Skeletal muscle tissue (tissue), 4 donors: ENCODE data around the gene CATSPER4. TPM values are rescaled to one million over a fixed set of nuclear protein-coding genes. Genes with fewer than 3 reads are reported as not detected.

Experiments used
- H3K27ac ChIP-seq: one replicate; pipeline ENCODE4 v1.7.0; 2013; ENCODE audit warnings: mild to moderate bottlenecking, low read depth, low read length, inconsistent platforms
- H3K27me3 ChIP-seq, 3 donors: one replicate each; pipeline ENCODE4 v1.7.0; 2013; ENCODE audit warnings: low read length in 3 of 3; ENCODE audit not compliant: control insufficient read depth in 3 of 3, insufficient read depth in 3 of 3
- H3K36me3 ChIP-seq, 3 donors: one replicate each; pipeline ENCODE4 v1.7.0; 2013; ENCODE audit warnings: low read length in 3 of 3; ENCODE audit not compliant: control insufficient read depth in 3 of 3, insufficient read depth in 3 of 3
- H3K4me1 ChIP-seq, 3 donors: one replicate each; pipeline ENCODE4 v1.7.0; 2013; ENCODE audit warnings: low read length in 3 of 3, mild to moderate bottlenecking in 3 of 3; ENCODE audit not compliant: control insufficient read depth in 3 of 3, insufficient read depth in 3 of 3
- H3K4me3 ChIP-seq, 3 donors: one replicate each; pipeline ENCODE4 v1.7.0; 2013; ENCODE audit warnings: low read length in 3 of 3
- H3K9ac ChIP-seq, 3 donors: one replicate each; pipeline ENCODE4 v1.7.0; 2013; ENCODE audit warnings: low read length in 3 of 3, mild to moderate bottlenecking in 3 of 3, moderate library complexity in 2 of 3, low read depth in 1 of 3
- H3K9me3 ChIP-seq, 3 donors: one replicate each; pipeline ENCODE4 v1.7.0; 2013; ENCODE audit warnings: low read length in 3 of 3; ENCODE audit not compliant: control insufficient read depth in 3 of 3
- total RNA-seq: library from RNA; depleted of rRNA; stranded (reverse); fragments of >200 nt; gene quantifications from one replicate; pipeline ENCODE4 v1.2.3, GENCODE V29; 2014
- donor health status: Osteomylitis.

Gene CATSPER4
- total RNA-seq, 1 donor from 2014 or later, result not detected

DNA sequence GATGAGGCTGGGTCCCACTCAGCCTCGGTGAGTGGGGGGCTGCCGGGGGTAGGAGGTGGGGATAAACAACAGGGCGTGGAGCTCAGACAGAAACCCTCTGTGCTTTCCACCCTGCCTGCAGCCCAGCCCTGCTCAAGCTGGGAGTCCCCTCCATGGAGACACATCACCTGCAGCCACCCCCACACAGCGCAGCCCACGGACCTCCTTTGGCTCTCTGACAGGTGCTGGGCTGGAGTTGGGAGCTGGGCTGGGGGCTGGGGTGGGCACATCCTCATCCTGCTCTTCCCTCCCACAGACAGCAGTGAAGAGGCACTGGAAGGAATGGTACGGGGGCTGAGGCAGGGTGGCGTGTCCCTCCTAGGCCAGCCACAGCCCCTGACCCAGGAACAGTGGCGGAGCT is 1.9 kb upstream of the CATSPER4 start:
- no peak overlapping the region for H3K4me3 ChIP-seq
- peaks cover 28 to 31% (median 29%) of the 10 kb centered on the region in 3 donors for H3K36me3 ChIP-seq
- H3K9me3 ChIP-seq, result no peaks in the 10 kb centered on the region
- no peaks in the 10 kb centered on the region for H3K27me3 ChIP-seq
- H3K9ac ChIP-seq, result no peak overlapping the region
- H3K27ac ChIP-seq, result no peak overlapping the region
- peaks cover 1 to 10% (median 2%) of the 10 kb centered on the region in 3 donors for H3K4me1 ChIP-seq

DNA sequence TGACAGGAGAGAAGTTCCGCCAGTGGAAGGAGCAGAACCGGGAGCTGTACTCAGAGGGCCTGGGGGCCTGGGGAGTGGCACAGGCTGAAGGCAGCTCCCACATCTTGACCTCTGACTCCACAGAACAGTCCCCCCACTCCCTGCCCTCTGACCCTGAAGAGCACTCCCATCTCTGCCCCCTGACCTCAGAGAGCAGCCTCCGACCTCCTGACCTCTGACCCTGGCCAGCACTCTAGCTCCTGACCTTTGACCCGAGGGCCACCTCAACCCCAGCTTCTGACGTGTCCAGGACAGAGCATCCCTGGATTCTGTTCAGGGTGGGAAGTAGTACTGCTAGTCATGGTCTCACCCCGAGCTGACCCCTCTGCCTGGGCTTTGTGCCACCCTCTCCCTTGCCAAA is 1.1 kb upstream of the CATSPER4 start:
- Histone ChIP-seq H3K4me1 (peaks cover 0 to 4% (median 2%) of the 10 kb centered on the region in 3 donors), H3K27ac (no peak overlapping the region), H3K9me3 (no peaks in the 10 kb centered on the region), H3K4me3 (no peak overlapping the region), H3K36me3 (peaks cover 28 to 31% (median 29%) of the 10 kb centered on the region in 3 donors), H3K27me3 (no peaks in the 10 kb centered on the region), H3K9ac (no peak overlapping the region)

GRCh38 chr1:26189751-26190275 is 589 bp upstream of the CATSPER4 start:
- Histone ChIP-seq H3K9ac (no peak overlapping the region), H3K9me3 (no peaks in the 10 kb centered on the region), H3K4me3 (no peak overlapping the region), H3K27ac (no peak overlapping the region), H3K4me1 (peaks cover 0 to 4% (median 2%) of the 10 kb centered on the region in 3 donors), H3K36me3 (peaks cover 28 to 29% (median 29%) of the 10 kb centered on the region in 3 donors), H3K27me3 (no peaks in the 10 kb centered on the region)

- H3K27me3 ChIP-seq, result no peaks in the 10 kb centered on the region
- H3K9ac ChIP-seq, result no peak overlapping the region
- no peak overlapping the region for H3K27ac ChIP-seq
- no peaks in the 10 kb centered on the region for H3K9me3 ChIP-seq
- peaks cover 21 to 24% (median 23%) of the 10 kb centered on the region in 3 donors for H3K36me3 ChIP-seq
- H3K4me3 ChIP-seq, result no peak overlapping the region
- H3K4me1 ChIP-seq, result peaks cover 0 to 2% (median 0%) of the 10 kb centered on the region in 3 donors
Measured at GRCh38 chr1:26191739-26192138, 1.3 kb downstream of the CATSPER4 start.

DNA sequence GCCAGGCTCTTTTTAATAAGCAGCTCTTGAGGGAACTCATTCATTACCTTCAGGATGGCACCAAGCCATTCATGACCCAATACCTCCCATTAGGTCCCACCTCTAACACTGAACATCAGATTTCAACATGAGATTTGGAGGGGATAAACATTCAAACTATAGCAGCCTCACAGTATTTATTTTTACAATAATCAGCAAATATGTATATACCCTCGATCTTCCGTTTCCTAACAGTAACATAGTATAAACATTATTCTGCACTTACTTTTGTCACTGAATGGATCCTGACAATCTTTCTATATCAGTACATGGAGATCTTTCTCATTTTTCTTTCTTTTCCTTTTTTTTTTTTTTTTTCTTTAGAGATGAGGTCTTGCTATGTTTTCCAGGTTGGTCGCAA is 5.4 kb downstream of the CATSPER4 start:
- H3K4me1 ChIP-seq, result no peaks in the 10 kb centered on the region
- no peaks in the 10 kb centered on the region for H3K9me3 ChIP-seq
- no peak overlapping the region for H3K27ac ChIP-seq
- no peaks in the 10 kb centered on the region for H3K36me3 ChIP-seq
- H3K4me3 ChIP-seq, result no peak overlapping the region
- H3K27me3 ChIP-seq, result no peaks in the 10 kb centered on the region
- no peak overlapping the region for H3K9ac ChIP-seq

DNA sequence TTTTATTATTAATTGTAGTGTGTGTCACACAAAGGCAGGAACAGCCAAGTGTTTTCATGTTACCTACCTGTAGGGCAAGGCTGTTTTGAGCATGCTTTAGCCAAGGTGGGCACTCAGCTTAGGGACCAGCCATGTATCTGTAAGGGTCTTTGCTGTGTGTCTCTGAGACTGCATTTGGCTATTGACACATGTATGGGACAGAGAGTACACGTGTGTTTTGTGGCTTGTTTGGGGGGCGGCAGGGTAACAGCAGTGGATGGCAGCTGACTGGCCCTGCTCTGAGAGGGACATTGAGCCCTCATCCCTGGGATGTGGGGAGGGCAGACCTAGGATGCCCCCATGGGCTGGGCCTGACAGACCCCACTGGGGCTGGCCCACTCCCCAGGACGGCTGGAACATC is 6.9 kb downstream of the CATSPER4 start:
- H3K4me1 ChIP-seq, result peaks cover 0 to 4% (median 3%) of the 10 kb centered on the region in 3 donors
- no peak overlapping the region for H3K4me3 ChIP-seq
- no peak overlapping the region for H3K27ac ChIP-seq
- H3K36me3 ChIP-seq, result no peaks in the 10 kb centered on the region
- peaks cover 0 to 2% (median 0%) of the 10 kb centered on the region in 3 donors for H3K27me3 ChIP-seq
- no peaks in the 10 kb centered on the region for H3K9me3 ChIP-seq
- no peak overlapping the region for H3K9ac ChIP-seq

GRCh38 chr1:26197813-26198212 is 7.4 kb downstream of the CATSPER4 start:
- Histone ChIP-seq H3K9me3 (no peaks in the 10 kb centered on the region), H3K36me3 (no peaks in the 10 kb centered on the region), H3K27ac (no peak overlapping the region)

DNA sequence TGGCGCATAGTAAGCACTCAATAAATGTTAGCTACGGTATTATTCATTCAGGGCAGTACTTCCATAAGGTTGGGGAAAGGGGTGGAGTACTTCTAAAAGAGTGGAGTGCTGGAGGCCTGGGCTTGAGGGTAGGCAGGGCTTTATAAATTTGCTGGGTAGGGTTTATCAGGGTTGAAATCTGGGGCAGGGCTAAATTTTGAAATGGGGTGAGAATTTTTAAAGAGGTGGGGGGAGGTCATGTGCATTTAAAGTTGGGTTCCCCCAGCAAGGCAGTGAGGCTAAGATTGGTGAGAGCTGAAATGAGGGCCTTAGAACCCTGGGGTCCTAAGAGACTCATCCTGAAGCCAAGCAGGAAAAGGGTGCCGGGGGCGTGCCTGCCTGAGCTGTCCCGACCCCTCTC is 10.0 kb downstream of the CATSPER4 start:
- no peak overlapping the region for H3K4me3 ChIP-seq
- no peak overlapping the region for H3K9ac ChIP-seq
- H3K9me3 ChIP-seq, result no peaks in the 10 kb centered on the region
- H3K27ac ChIP-seq, result no peak overlapping the region
- H3K36me3 ChIP-seq, result no peaks in the 10 kb centered on the region
- H3K4me1 ChIP-seq, result peaks cover 0 to 4% (median 3%) of the 10 kb centered on the region in 3 donors
- H3K27me3 ChIP-seq, result peaks cover 0 to 2% (median 0%) of the 10 kb centered on the region in 3 donors

More at GRCh38 chr1:26197813-26198212, 7.4 kb downstream of the CATSPER4 start:
- Histone ChIP-seq H3K9ac (no peak overlapping the region), H3K27me3 (peaks cover 0 to 2% (median 0%) of the 10 kb centered on the region in 3 donors), H3K4me3 (no peak overlapping the region), H3K4me1 (peaks cover 0 to 4% (median 3%) of the 10 kb centered on the region in 3 donors)

DNA sequence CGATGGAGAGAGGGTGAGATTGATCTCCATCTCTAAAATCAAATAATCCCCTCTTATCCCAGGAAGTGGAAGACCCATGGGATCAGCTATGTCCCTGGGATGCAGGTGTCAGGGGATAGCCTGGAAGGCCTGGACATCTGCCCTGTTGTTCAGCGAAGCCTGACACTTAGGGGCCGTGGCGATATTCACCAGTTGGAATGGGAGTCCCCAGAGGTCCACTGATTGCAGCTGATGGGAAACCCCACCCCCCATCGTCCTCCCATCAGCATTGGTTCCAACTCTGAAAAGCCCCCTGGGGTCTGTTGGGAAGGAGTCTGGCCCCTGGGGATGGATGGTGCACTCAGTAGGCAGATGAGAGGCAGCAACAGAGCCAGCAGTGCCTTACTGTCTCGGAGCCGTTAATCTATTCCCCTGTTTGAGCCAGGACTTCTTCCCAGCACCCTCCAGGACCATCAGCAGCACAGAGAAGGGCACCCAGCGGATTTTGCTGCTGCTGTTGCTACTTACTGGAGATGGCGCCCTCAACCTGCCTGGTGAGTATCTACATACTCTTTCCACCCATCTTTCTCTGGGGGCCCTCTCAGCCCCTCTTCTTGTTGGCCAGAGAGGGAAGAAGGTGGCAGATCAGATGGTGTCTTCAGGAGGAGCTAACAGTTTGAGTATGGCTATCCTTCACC is 13.4 kb downstream of the CATSPER4 start:
- Histone ChIP-seq H3K27me3 (peaks cover 0 to 2% (median 0%) of the 10 kb centered on the region in 3 donors), H3K4me1 (peaks cover 0 to 4% (median 3%) of the 10 kb centered on the region in 3 donors), H3K4me3 (no peak overlapping the region), H3K27ac (no peak overlapping the region), H3K9me3 (no peaks in the 10 kb centered on the region), H3K9ac (no peak overlapping the region), H3K36me3 (no peaks in the 10 kb centered on the region)

GRCh38 chr1:26210147-26210870 is 19.9 kb downstream of the CATSPER4 start:
- Histone ChIP-seq H3K4me1 (peaks cover 0 to 16% (median 7%) of the 10 kb centered on the region in 3 donors), H3K9me3 (no peaks in the 10 kb centered on the region), H3K4me3 (peak overlapping the region in 1 of 3 donors; percentile 41), H3K27ac (peak overlapping the region; percentile 32), H3K9ac (peak overlapping the region in 1 of 3 donors; percentile 19), H3K36me3 (no peaks in the 10 kb centered on the region), H3K27me3 (no peaks in the 10 kb centered on the region)
